Liver (tissue), 3 donors: Measurements from ENCODE around the gene MYBPC2.

Experiments used
- ATF3 ChIP-seq: IDR thresholded peaks from 2 replicates; pipeline ENCODE4 v1.6.1; 2016; ENCODE audit warnings: antibody characterized with exemption
- CTCF ChIP-seq: fragments of 150-350 bp; IDR thresholded peaks from 2 replicates; pipeline ENCODE4 v1.5.1; 2017; ENCODE audit warnings: improper control_type of control experiment, low read depth, low read length; ENCODE audit not compliant: missing input control
- EGR1 ChIP-seq, 2 donors: IDR thresholded peaks; 2 replicates each; pipeline ENCODE4 v1.6.1; 2016 to 2018; ENCODE audit warnings: antibody characterized with exemption in 2 of 2, low read depth in 2 of 2
- FOXA1 ChIP-seq: IDR thresholded peaks from 2 replicates; pipeline ENCODE4 v1.6.1; 2016; ENCODE audit warnings: antibody characterized with exemption
- HNF4A ChIP-seq, 2 donors: conservative IDR thresholded peaks; 2 replicates each; pipeline ENCODE4 v1.6.1; 2016; ENCODE audit warnings: antibody characterized with exemption in 2 of 2, mild to moderate bottlenecking in 2 of 2
- HNF4G ChIP-seq: IDR thresholded peaks from 2 replicates; pipeline ENCODE4 v1.6.1; 2016; ENCODE audit warnings: antibody characterized with exemption
- JUND ChIP-seq, 2 donors: IDR thresholded peaks; 2 replicates each; pipeline ENCODE4 v1.6.1; 2016; ENCODE audit warnings: antibody characterized with exemption in 2 of 2
- MAX ChIP-seq: IDR thresholded peaks from 2 replicates; pipeline ENCODE4 v1.6.1; 2016; ENCODE audit warnings: antibody characterized with exemption
- RAD21 ChIP-seq, 2 donors: IDR thresholded peaks; 2 replicates each; pipeline ENCODE4 v1.6.1; 2016; ENCODE audit warnings: antibody characterized with exemption in 2 of 2, mild to moderate bottlenecking in 2 of 2
- REST ChIP-seq: IDR thresholded peaks from 2 replicates; pipeline ENCODE4 v1.6.1; 2016; ENCODE audit warnings: antibody characterized with exemption, mild to moderate bottlenecking
- TAF1 ChIP-seq: conservative IDR thresholded peaks from 2 replicates; pipeline ENCODE4 v1.6.1; 2016; ENCODE audit warnings: antibody characterized with exemption, mild to moderate bottlenecking
- donor health status: healthy.
- donor health status: healthy.

GRCh38 chr19:50498219-50499056, 65.7 kb downstream of the MYBPC2 start:
- TF ChIP-seq CTCF (no peak), REST (no peak), ATF3 (no peak), RAD21 (IDR thresholded peaks at IDR 0.05) (no peak), HNF4A (conservative IDR thresholded peaks at IDR 0.05) (no peak), JUND (IDR thresholded peaks at IDR 0.05) (no peak), HNF4G (no peak), EGR1 (IDR thresholded peaks at IDR 0.05; ENCODE audit: low read depth in 2 of 2) (no peak), FOXA1 (no peak), TAF1 (no peak), MAX (no peak)
